H9 (cell line): ENCODE results near the gene ZNF521. TPM values are rescaled to one million over a fixed set of nuclear protein-coding genes. Genes with fewer than 3 reads are reported as not detected.

Experiments
- DNase-seq: peaks from one replicate; pipeline ENCODE4 v3.0.0-alpha.2; 2017
- H2AFZ ChIP-seq: one replicate; pipeline ENCODE4 v1.6.1; 2013; ENCODE audit warnings: mild to moderate bottlenecking, low read length, control low read depth, moderate library complexity
- H2AK5ac ChIP-seq: 2 replicates; pipeline ENCODE4 v1.6.1; 2013; ENCODE audit warnings: low read length, control low read depth, mixed read lengths; ENCODE audit not compliant: insufficient read length
- H2BK120ac ChIP-seq: one replicate; pipeline ENCODE4 v1.6.1; 2013; ENCODE audit warnings: low read depth, mild to moderate bottlenecking, low read length, control low read depth, inconsistent platforms; ENCODE audit not compliant: poor library complexity, severe bottlenecking
- H2BK12ac ChIP-seq: 2 replicates; pipeline ENCODE4 v1.6.1; 2013; ENCODE audit warnings: low read length, control low read depth, mixed read lengths, low read depth; ENCODE audit not compliant: insufficient read length
- H2BK15ac ChIP-seq: 2 replicates; pipeline ENCODE4 v1.6.1; 2013; ENCODE audit warnings: low read depth, low read length, control low read depth
- H2BK20ac ChIP-seq: one replicate; pipeline ENCODE4 v1.6.1; 2013; ENCODE audit warnings: low read depth, mild to moderate bottlenecking, low read length, control low read depth, inconsistent platforms; ENCODE audit not compliant: poor library complexity, severe bottlenecking
- H2BK5ac ChIP-seq: 2 replicates; pipeline ENCODE4 v1.6.1; 2013; ENCODE audit warnings: low read length, control low read depth, mixed read lengths; ENCODE audit not compliant: insufficient read length
- H3K14ac ChIP-seq: 2 replicates; pipeline ENCODE4 v1.6.1; 2013; ENCODE audit warnings: low read length, control low read depth; ENCODE audit not compliant: insufficient read depth
- H3K18ac ChIP-seq: 2 replicates; pipeline ENCODE4 v1.6.1; 2013; ENCODE audit warnings: low read depth, mild to moderate bottlenecking, mixed read lengths, low read length, control low read depth; ENCODE audit not compliant: insufficient read length
- H3K23ac ChIP-seq: 2 replicates; pipeline ENCODE4 v1.6.1; 2013; ENCODE audit warnings: low read length, control low read depth, mixed read lengths, low read depth; ENCODE audit not compliant: insufficient read length
- H3K23me2 ChIP-seq: 2 replicates; pipeline ENCODE4 v1.6.1; 2013; ENCODE audit warnings: low read depth, mild to moderate bottlenecking, mixed read lengths, low read length, control low read depth; ENCODE audit not compliant: insufficient read length, poor library complexity, severe bottlenecking
- H3K27ac ChIP-seq: 2 replicates; pipeline ENCODE4 v1.5.1; 2013; ENCODE audit warnings: low read length, control low read depth, mixed read lengths, low read depth; ENCODE audit not compliant: insufficient read length
- H3K27me3 ChIP-seq: 2 replicates; pipeline ENCODE4 v1.6.1; 2013; ENCODE audit warnings: low read length, control low read depth, inconsistent platforms; ENCODE audit not compliant: insufficient read depth
- H3K4ac ChIP-seq: 2 replicates; pipeline ENCODE4 v1.6.1; 2013; ENCODE audit warnings: low read depth, mild to moderate bottlenecking, control low read depth, inconsistent platforms, low read length, moderate library complexity
- H3K4me1 ChIP-seq: 2 replicates; pipeline ENCODE4 v1.6.1; 2013; ENCODE audit warnings: low read length, control low read depth, inconsistent platforms; ENCODE audit not compliant: insufficient read depth
- H3K4me2 ChIP-seq: 2 replicates; pipeline ENCODE4 v1.6.1; 2013; ENCODE audit warnings: low read length, control low read depth, mixed read lengths; ENCODE audit not compliant: insufficient read length, insufficient read depth
- H3K56ac ChIP-seq: 2 replicates; pipeline ENCODE4 v1.6.1; 2013; ENCODE audit warnings: low read depth, mild to moderate bottlenecking, mixed read lengths, low read length, control low read depth; ENCODE audit not compliant: insufficient read length
- H3K79me1 ChIP-seq: 2 replicates; pipeline ENCODE4 v1.6.1; 2013; ENCODE audit warnings: low read depth, mild to moderate bottlenecking, moderate library complexity, low read length, control low read depth, inconsistent platforms; ENCODE audit not compliant: insufficient read depth, poor library complexity, severe bottlenecking
- H3K79me2 ChIP-seq: 2 replicates; pipeline ENCODE4 v1.6.1; 2013; ENCODE audit warnings: low read length, control low read depth, inconsistent platforms; ENCODE audit not compliant: insufficient read depth
- H3K9ac ChIP-seq: 2 replicates; pipeline ENCODE4 v1.6.1; 2013; ENCODE audit warnings: low read length, control low read depth, mixed read lengths; ENCODE audit not compliant: insufficient read length; ENCODE audit errors: extremely low read depth
- H3K9me3 ChIP-seq: one replicate; pipeline ENCODE4 v1.6.1; 2013; ENCODE audit warnings: low read depth, low read length, inconsistent platforms; ENCODE audit not compliant: control insufficient read depth
- H3T11ph ChIP-seq: one replicate; pipeline ENCODE4 v1.6.1; 2013; ENCODE audit warnings: mild to moderate bottlenecking, low read length, control low read depth, inconsistent platforms
- H4K20me1 ChIP-seq: one replicate; pipeline ENCODE4 v1.6.1; 2013; ENCODE audit not compliant: control insufficient read depth, insufficient read length, insufficient read depth
- H4K5ac ChIP-seq: 2 replicates; pipeline ENCODE4 v1.6.1; 2013; ENCODE audit warnings: low read depth, mild to moderate bottlenecking, mixed read lengths, low read length, control low read depth; ENCODE audit not compliant: insufficient read length
- H4K8ac ChIP-seq: replicated peaks from 2 replicates; pipeline ENCODE4 v1.6.1; 2013; ENCODE audit warnings: low read length, control low read depth, mixed read lengths, low read depth; ENCODE audit not compliant: insufficient read length
- H4K91ac ChIP-seq: 2 replicates; pipeline ENCODE4 v1.6.1; 2013; ENCODE audit warnings: low read depth, mild to moderate bottlenecking, moderate library complexity, mixed read lengths, low read length, control low read depth; ENCODE audit not compliant: insufficient read length
- H3K27ac Mint-ChIP-seq, 3 experiments: 2 replicates in 2 of 3; 3 replicates in 1 of 3; pipeline ENCODE4 v1.8.0; 2020 to 2021; ENCODE audit warnings: mixed read lengths in 3 of 3, mild to moderate bottlenecking in 1 of 3, moderate library complexity in 1 of 3
- H3K27me3 Mint-ChIP-seq: 2 replicates; pipeline ENCODE4 v1.8.0; 2021; ENCODE audit warnings: low read depth, mild to moderate bottlenecking, moderate library complexity, mixed read lengths
- H3K36me3 Mint-ChIP-seq, 3 experiments: 2 replicates in 2 of 3; 3 replicates in 1 of 3; pipeline ENCODE4 v1.8.0; 2020 to 2021; ENCODE audit warnings: low read depth in 3 of 3, mixed read lengths in 3 of 3; ENCODE audit not compliant: insufficient read depth in 1 of 3
- H3K4me1 Mint-ChIP-seq, 2 experiments: 2 replicates each; pipeline ENCODE4 v1.8.0; 2020; ENCODE audit warnings: mixed read lengths in 2 of 2
- H3K4me3 Mint-ChIP-seq, 2 experiments: 2 replicates in 1 of 2; 3 replicates in 1 of 2; pipeline ENCODE4 v1.8.0; 2020 to 2021; ENCODE audit warnings: mild to moderate bottlenecking in 2 of 2, mixed read lengths in 2 of 2, moderate library complexity in 1 of 2
- H3K9me3 Mint-ChIP-seq, 2 experiments: 2 replicates in 1 of 2; 3 replicates in 1 of 2; pipeline ENCODE4 v1.8.0; 2020; ENCODE audit warnings: mild to moderate bottlenecking in 2 of 2, mixed read lengths in 2 of 2, moderate library complexity in 1 of 2
- WGBS: extraction: QIAGEN DNeasy Blood & Tissue Kit; methylation state at CpG from one replicate; pipeline ENCODE4 v1.1.7; 2013; ENCODE audit warnings: missing lambda C conversion rate, low lambda C conversion rate, mixed read lengths; ENCODE audit not compliant: insufficient read length; ENCODE audit errors: extremely low coverage; 5-methylcytosine and 5-hydroxymethylcytosine counted together
- total RNA-seq: library from RNA; stranded (reverse); gene quantifications from 2 replicates; pipeline ENCODE4 v1.2.1, GENCODE V29; 2021
- TF ChIP-seq, protein P1 (sequence below): fragments of 200-600 bp; sonication (generic); conservative IDR thresholded peaks from 3 replicates; pipeline ENCODE4 v1.8.0; 2021; ENCODE audit warnings: antibody characterized with exemption, mild to moderate bottlenecking

ZNF521 gene
- total RNA-seq, 1 experiment from 2014 or later: 3.3 TPM

DNA sequence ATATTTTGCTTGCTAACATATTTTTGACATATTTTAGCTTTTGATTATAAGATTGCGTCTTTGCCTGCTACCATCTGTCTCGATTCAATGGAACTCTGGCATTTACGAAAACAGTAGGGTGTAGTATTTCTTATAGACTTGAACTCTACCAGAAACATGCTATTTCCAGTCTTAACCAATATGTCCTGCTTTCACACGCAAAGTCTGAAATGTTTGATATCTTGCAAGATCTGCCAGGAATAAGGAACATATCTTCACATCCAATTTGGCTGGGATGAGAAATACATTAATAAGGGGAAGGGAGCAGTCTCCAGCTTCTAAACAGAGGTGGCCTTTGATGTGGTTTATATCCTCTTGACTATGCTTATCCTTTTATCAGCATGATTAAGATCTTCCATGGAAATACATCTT, 299.4 kb downstream of the ZNF521 start:
- H3K36me3 Mint-ChIP-seq: no peaks in the 10 kb centered on the region
- H2BK20ac ChIP-seq: no peak overlapping the region

More for the DNA sequence above, 299.4 kb downstream of the ZNF521 start:
- Histone ChIP-seq H3K27me3 (peaks cover 34% of the 10 kb centered on the region), H2BK5ac (no peak overlapping the region), H2BK12ac (no peak overlapping the region), H2AFZ (no peak overlapping the region), H4K20me1 (no peaks in the 10 kb centered on the region), H2AK5ac (no peak overlapping the region), H4K5ac (no peak overlapping the region), H4K8ac (no peak overlapping the region), H2BK120ac (no peak overlapping the region), H3T11ph (no peak overlapping the region), H3K9ac (no peak overlapping the region), H3K4ac (no peak overlapping the region), H3K14ac (no peak overlapping the region), H3K9me3 (no peaks in the 10 kb centered on the region), H3K23ac (no peak overlapping the region), H3K4me1 (peaks cover 2% of the 10 kb centered on the region; the same call in 1 of the 2 replicates), H3K56ac (no peak overlapping the region), H3K79me1 (no peaks in the 10 kb centered on the region), H3K18ac (no peak overlapping the region), H2BK15ac (no peak overlapping the region), H3K4me2 (no peak overlapping the region), H3K27ac (no peak overlapping the region), H3K79me2 (no peaks in the 10 kb centered on the region), H4K91ac (no peak overlapping the region), H3K23me2 (no peaks in the 10 kb centered on the region)
- Mint-ChIP-seq H3K4me1 (peaks cover 9% of the 10 kb centered on the region in 2 experiments), H3K27ac (no peak overlapping the region), H3K4me3 (no peak overlapping the region), H3K27me3 (peaks cover 4% of the 10 kb centered on the region), H3K9me3 (peaks cover 0 to 3% of the 10 kb centered on the region in 2 experiments; a peak in 1 of 5 replicates)
- TF ChIP-seq, protein P1, sequence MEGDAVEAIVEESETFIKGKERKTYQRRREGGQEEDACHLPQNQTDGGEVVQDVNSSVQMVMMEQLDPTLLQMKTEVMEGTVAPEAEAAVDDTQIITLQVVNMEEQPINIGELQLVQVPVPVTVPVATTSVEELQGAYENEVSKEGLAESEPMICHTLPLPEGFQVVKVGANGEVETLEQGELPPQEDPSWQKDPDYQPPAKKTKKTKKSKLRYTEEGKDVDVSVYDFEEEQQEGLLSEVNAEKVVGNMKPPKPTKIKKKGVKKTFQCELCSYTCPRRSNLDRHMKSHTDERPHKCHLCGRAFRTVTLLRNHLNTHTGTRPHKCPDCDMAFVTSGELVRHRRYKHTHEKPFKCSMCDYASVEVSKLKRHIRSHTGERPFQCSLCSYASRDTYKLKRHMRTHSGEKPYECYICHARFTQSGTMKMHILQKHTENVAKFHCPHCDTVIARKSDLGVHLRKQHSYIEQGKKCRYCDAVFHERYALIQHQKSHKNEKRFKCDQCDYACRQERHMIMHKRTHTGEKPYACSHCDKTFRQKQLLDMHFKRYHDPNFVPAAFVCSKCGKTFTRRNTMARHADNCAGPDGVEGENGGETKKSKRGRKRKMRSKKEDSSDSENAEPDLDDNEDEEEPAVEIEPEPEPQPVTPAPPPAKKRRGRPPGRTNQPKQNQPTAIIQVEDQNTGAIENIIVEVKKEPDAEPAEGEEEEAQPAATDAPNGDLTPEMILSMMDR: no peak
- WGBS: no CpG with 5 or more reads among the region's 4 CpGs
- DNase-seq: no peak
